ENCODE measurements around the gene TCF3. TPM values are rescaled to one million over a fixed set of nuclear protein-coding genes. Genes with fewer than 3 reads are reported as not detected.

The TCF3 gene
- polyA plus RNA-seq, 3 donors = 81.6 to 91.5 (median 87.9) TPM

- DNase-seq (ENCODE audit: low read depth in 3 of 3, low spot score in 2 of 3) = no peak
Observed at GRCh38 chr19:1633269-1633826, 19.1 kb downstream of the TCF3 start.

DNA sequence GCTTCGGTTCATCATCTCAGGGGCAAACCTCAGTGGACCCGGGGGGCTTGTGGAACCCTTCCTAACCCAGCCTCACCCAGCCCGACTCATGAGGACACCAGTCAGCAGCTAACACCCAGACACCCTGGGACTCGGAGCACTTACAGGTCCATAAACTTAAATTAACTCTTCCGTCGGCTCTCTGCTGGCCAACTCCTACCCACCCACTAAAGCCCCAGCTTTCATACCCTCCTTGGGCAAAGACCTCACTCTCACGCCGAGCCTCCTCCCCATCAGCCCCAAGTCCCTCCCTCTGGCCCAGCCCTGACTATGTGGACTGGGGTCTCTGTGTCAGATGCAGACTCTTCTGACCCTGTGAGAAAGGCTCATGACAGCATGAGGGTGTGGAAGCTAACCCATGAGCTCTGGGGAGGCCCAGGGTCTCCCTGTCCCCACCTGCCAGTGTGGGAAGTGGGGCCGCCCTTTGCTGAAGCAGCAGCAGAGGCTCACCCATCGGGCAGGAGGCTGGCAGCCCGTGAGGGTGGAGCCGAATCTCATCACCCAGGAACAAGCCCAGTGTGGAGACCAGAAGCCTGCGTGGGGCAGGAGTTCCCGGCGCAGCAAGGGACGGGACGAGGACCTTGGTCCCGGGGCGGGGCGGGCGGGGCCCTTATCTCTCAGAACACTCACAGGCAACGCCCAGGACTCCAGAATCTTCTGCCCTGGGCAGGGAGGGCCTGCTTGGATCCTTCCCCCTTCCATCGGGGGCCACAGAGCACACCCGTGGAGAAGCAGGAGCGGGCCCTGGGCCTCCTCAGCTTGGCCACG, 19.8 kb downstream of the TCF3 start:
- DNase-seq (ENCODE audit: low read depth in 3 of 3, low spot score in 2 of 3) = no peak

DNA sequence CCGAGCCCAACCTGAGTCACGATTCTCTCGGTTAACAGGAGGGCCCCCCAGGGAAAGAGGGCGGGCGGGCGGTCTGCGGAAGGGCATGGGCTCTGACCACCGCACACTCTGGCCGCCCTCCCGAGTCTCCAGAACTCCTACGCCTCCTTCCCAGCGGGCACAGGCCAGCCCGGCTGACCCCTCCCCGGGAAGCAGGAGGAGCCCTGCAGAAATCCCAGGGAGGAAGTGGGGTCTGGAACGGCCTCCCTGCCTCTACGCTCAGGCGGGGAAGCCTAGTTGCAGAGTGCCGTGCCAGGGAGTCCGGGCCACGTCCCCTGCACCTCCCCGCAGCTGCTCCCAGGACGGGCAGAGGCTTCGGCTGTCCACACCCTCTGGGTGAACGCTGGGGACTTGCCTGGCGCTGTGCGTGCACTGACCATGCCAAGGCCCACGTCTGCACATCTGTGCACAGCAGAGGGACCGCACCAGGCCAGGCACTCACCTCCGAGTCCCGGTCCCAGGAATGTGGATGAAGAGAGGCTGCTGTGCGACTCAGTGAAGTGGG, 20.8 kb downstream of the TCF3 start:
- no peak for DNase-seq (ENCODE audit: low read depth in 3 of 3, low spot score in 2 of 3)

GRCh38 chr19:1630811-1631210, 21.6 kb downstream of the TCF3 start:
- no peak for DNase-seq (ENCODE audit: low read depth in 3 of 3, low spot score in 2 of 3)

GRCh38 chr19:1630012-1630411, 22.4 kb downstream of the TCF3 start:
- no peak for DNase-seq (ENCODE audit: low read depth in 3 of 3, low spot score in 2 of 3)

GRCh38 chr19:1629256-1629808, 23.1 kb downstream of the TCF3 start:
- no peak for DNase-seq (ENCODE audit: low read depth in 3 of 3, low spot score in 2 of 3)

GRCh38 chr19:1627194-1627593, 25.2 kb downstream of the TCF3 start:
- DNase-seq (ENCODE audit: low read depth in 3 of 3, low spot score in 2 of 3) = no peak

DNA sequence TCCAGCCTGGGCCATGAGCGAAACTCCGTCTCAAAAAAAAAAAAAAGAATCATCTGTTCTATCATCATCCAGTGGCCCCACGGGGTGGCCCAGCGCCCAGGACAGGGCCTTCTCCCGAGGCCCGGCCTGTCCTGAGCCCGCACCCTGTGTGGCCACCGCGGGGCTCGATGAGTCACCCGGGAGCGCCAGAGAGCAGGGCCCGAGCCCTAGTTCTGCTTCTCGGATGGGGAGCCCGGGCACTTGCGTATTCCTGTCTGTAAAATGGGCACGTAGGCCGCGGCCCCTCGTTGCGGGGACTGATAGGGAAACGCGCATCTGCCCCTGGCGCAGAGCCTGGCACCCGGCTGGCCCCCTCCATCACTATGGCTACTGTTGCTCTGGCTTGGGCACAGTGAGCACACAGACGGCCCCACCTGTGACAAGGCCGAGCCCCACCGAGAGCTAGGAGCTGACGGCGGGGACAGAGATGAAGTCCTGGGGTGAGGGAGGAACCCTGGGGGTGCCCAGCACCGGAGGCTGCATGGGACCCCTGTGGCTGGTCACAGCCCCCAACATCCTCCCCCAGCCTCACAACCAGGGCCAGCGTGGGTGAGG, 25.9 kb downstream of the TCF3 start:
- DNase-seq (ENCODE audit: low read depth in 3 of 3, low spot score in 2 of 3) = no peak

DNA sequence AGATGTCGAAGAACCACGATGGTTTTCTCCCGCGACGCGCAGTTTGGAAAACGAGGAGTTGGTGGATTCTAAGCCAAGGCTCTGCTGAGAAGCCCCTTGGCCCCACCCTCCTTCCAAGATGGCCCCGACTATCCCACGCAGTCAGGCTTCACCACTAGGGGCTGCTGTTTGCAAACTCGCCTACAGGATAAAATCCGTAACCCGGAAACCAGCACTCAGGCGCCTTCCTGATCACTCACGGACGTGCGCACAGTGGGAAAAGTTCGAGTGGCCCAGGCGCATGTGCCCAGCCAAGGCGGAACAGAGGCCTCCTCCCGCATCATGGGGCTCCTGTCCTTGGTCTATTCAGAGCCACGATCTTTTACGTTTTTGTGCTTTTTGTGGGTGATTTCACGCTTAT, 28.0 kb downstream of the TCF3 start:
- peak in 2 of 3 donors; percentile 26 to 29 for DNase-seq (ENCODE audit: low read depth in 3 of 3, low spot score in 2 of 3)

- no peak for DNase-seq (ENCODE audit: low read depth in 3 of 3, low spot score in 2 of 3)
Observed at GRCh38 chr19:1622541-1622940, 29.9 kb downstream of the TCF3 start.

GRCh38 chr19:1622007-1622406, 30.4 kb downstream of the TCF3 start:
- no peak for DNase-seq (ENCODE audit: low read depth in 3 of 3, low spot score in 2 of 3)

GRCh38 chr19:1621574-1621973, 30.8 kb downstream of the TCF3 start:
- DNase-seq (ENCODE audit: low read depth in 3 of 3, low spot score in 2 of 3) = no peak

DNA sequence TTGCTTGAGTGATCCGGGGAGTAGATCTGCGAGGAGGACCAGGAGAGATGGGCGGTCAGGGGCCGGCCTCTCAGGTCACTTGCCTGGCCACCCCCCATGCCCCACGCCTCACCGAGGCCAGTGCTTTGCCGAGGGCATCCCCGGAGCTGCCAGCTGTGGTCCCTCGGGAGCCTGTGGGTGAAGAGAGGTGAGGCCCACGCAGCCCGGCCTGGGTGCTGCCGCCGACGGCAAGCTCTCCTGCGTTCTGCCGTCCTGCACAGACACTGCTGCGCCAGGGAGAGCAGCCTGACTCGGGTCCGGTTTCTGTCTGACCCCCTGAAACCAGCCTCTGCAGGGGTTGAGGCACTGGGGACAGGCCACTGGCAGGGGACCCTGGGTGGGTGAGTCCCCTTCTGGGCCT, 31.4 kb downstream of the TCF3 start:
- DNase-seq (ENCODE audit: low read depth in 3 of 3, low spot score in 2 of 3) = no peak

GRCh38 chr19:1620502-1620901, 31.9 kb downstream of the TCF3 start:
- no peak for DNase-seq (ENCODE audit: low read depth in 3 of 3, low spot score in 2 of 3)

DNA sequence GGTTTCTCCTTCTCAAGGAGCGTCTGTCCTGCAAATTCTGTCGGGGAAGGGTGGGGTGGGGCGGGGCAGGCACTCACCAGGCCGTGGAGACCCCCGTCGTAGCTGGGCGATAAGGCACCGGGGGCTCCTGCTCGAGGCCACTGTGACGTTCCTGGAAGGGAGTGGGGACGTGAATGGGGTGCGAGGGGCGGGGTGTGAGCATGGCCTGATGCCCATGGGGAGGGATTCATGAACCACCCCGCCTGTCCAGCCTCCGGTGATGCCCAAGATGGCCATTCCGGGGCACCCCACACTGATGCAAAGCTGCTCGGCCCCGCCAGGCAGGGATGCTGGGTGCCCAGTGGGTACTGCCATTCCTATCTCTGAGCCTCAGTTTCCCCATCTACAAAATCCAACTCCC, 32.7 kb downstream of the TCF3 start:
- DNase-seq (ENCODE audit: low read depth in 3 of 3, low spot score in 2 of 3) = no peak

DNA sequence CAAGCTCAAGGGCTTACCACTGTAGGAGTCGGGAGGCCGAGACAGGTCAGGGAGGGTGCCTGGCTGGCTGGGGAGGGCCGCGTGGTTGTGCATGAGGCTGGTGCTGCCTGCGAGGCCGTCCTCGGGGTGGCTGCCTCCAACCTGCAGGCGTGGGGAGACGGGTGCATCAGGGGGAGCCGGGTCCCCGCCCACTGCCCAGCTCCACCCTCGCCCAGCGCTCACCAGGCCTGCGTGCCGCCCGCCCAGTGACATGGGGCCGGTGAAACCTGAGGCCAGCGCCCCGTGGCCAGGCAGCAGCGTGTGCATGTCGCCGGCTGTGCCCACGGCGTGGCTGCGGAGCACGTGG, 33.3 kb downstream of the TCF3 start:
- no peak for DNase-seq (ENCODE audit: low read depth in 3 of 3, low spot score in 2 of 3)

- DNase-seq (ENCODE audit: low read depth in 3 of 3, low spot score in 2 of 3) = no peak
Observed at GRCh38 chr19:1618157-1619093, 34.0 kb downstream of the TCF3 start.

- DNase-seq (ENCODE audit: low read depth in 3 of 3, low spot score in 2 of 3) = no peak
Observed at GRCh38 chr19:1616875-1617274, 35.5 kb downstream of the TCF3 start.

DNA sequence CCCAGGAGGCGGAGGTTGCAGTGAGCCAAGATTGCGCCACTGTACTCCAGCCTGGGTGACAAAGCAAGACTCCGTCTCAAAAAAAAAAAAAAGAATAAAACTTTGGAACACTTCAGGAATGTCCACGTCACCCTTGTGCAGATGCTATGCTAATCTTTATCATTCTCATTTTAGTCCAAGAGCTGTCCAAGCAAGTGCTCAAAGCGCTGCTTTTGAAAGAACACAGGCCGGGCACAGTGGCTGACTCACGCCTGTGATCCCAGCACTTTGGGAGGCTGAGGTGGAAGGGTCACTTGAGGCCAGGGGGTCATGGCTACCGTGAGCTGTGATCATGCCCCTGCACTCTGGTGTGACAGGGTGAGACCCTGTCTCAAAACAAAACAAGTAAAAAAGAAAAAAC, 36.0 kb downstream of the TCF3 start:
- no peak for DNase-seq (ENCODE audit: low read depth in 3 of 3, low spot score in 2 of 3)

DNA sequence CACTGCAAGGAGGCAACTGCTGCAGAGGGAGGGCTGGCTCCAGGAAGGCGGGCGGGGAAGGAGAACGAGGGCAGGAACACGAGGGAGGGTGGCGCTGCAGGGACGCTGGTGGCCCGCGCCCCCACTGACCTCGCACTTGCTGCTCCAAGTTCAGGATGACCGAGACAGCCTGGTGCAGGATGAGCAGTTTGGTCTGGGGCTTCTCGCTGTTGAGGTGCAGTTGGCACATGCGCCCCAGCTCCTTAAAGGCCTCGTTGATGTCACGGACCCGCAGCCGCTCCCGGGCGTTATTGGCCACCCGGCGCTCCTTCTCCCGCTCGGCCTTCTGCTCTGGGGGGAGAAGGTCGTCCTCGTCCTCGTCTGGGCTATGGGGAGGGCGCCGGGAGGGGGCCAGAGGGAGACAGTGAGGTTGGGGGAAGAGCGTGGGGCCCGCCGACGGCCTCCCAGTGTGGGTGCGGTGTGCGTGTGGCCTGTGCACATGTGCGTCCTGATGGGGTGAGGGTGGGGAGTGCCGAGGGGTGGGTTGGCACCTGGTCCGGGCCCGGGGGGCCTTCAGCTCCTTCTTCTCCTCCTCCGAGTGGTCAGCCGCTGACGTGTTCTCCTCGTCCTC, 37.2 kb downstream of the TCF3 start:
- no peak for DNase-seq (ENCODE audit: low read depth in 3 of 3, low spot score in 2 of 3)

All from right renal cortex interstitium (tissue), 3 donors.